Right ventricle myocardium inferior (tissue), 1 donor: Measurements from ENCODE around the gene CATSPER4. TPM values are rescaled to one million over a fixed set of nuclear protein-coding genes. Genes with fewer than 3 reads are reported as not detected.

ENCODE experiments used
- ATAC-seq: fragments of 200-7000 bp; cut with Tn5 transposase; one replicate; pipeline ENCODE4 v1.9.1; 2020; ENCODE audit warnings: mild to moderate bottlenecking, moderate library complexity
- DNase-seq: peaks from one replicate; pipeline ENCODE4 v3.0.0; 2021; ENCODE audit errors: missing footprints
- intact Hi-C: fragments of 100-400 bp; cut with DNase I; formaldehyde crosslinking; loops from one replicate; pipeline ENCODE4 v1.11.0; 2022
- long read RNA-seq: library from polyadenylated mRNA; unstranded; transcript quantifications from one replicate; pipeline ENCODE4 v2.0.0, GENCODE V29; 2021
- total RNA-seq: library from RNA; stranded (reverse); fragmentation: NEBNext Ultra II Directional; extraction: Animal tissue kit (Norgen Biotek cat#: 25700); gene quantifications from one replicate; pipeline ENCODE4 v1.2.1, GENCODE V29; 2021
- donor health status: DM: no; HTN: yes; CAD: no; lungs with severe emphysema.

The CATSPER4 gene
- total RNA-seq = not detected
- long read RNA-seq = 0 reads

DNA sequence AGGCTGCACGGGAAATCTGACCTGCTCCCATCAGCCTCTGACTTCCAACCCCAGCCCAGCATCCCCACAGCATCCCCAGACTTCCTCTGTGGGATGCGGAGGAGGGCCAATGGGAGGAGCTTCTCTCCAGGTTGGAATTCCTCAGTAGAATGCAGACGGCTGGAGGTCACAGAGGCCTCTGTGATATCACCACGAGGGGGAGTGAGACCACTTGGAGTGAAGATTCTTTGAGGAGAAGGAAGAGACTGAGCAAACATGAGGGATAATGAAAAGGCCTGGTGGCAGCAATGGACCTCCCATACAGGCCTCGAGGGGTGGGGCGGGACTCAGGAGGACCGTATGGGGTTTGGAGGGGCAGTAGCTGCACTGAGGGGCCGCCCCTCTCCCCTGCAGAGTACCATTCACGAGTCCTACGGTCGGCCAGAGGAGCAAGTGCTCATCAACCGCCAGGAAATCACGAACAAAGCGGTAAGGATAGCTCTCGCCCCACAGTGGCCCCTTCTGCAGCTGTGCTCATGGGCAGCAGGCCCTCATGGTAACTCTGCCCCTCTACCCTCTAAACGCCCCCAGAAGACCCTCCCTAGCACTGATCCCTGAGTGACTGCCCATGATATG is at the start of gene CATSPER4:
CATSPER4 (plus strand) TSS at position 230 of the 615 bp plus-strand sequence; CDS start at position 256, 26 bp downstream.
- no peak for ATAC-seq

DNA sequence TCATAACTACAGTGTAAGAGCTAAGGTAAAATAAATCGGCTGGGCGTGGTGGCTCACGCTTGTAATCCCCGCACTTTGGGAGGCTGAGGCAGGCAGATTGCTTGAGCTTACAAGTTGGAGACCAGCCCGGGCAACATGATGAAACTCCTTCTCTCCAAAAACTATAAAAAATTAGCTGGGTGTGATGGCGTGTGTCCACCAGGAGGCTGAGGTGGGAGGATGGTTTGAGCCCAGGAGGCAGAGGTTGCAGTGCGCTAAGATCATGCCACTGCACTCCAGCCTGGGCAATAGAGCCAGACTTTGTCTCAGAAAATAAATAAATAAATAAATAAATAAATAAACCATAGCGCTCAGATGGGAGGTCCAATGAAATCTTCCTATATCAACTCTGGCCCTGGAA is 48.2 kb upstream of the CATSPER4 start:
- intact Hi-C loops = no loop called here
- DNase-seq (no peak), ATAC-seq (no peak)

More for the DNA sequence above, at the start of gene CATSPER4:
- no peak for DNase-seq
- intact Hi-C loops = no loop called here

DNA sequence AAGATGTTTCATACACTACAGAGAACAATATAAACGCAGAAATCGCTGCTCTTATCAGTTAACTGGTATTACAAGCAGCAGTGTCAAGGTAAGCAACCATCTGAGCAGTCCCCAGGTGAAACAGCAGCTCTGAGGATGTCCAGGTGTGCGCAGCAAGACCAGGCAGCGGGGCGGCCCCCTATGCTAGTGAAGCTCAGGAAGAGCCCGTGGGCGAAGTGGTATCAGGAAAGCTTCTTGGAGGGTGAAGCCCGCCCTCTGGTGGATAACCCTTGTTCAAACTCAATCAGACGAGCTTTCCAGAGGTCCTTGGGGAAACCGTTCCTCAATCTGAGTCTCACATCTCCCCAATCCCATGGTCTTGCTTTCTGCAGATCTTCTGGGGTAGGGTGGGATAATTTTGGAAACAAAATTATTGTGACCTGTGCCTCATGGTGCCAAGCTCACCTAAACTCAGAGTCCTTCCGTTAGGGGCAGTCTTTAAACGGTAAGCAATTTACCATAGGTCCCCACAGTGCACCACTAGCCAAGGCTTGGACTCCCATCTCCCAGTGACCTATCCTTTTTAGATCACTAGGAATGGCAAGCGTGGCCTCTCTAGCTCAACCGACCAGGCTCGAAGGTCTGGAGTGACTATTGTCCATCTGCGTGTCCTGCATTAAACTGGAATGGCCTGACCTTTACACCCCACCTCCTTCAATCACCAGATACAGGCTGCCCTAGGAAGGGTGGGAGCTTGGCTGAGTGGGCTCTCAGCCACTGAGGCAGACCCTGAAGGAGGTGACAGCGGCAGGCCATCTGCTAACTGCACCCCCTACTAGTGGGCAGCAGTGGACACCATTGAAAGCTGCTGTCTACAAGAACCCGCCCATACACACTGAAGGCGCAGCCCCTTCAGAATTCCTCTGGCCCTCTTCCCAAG is 45.1 kb upstream of the CATSPER4 start:
- DNase-seq = peak; percentile 80
- ATAC-seq = peak; percentile 85
- intact Hi-C loops = loop anchor here (1.0 kb wide), 2 partner anchors 40 to 109 kb away; no protein-coding TSS in a partner anchor

DNA sequence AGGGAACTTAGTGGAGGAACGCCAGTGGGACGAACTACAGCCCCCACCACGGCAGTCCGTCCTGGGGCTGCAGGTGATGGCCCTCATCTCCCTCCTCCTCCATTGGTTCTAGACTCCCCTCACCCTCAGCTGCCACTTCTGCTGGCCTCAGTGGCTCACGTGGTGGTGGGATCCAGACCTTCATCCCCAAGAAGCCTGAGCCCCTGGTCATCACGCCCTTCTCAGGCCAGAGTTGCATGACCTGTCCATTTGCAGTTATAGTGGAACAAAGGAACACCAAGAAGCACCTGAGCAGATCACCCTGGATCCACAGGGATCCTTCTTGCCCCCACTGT is 44.5 kb upstream of the CATSPER4 start:
- intact Hi-C loops = loop anchor here (1.0 kb wide), 2 partner anchors 41 to 110 kb away; no protein-coding TSS in a partner anchor
- ATAC-seq (no peak), DNase-seq (no peak)

DNA sequence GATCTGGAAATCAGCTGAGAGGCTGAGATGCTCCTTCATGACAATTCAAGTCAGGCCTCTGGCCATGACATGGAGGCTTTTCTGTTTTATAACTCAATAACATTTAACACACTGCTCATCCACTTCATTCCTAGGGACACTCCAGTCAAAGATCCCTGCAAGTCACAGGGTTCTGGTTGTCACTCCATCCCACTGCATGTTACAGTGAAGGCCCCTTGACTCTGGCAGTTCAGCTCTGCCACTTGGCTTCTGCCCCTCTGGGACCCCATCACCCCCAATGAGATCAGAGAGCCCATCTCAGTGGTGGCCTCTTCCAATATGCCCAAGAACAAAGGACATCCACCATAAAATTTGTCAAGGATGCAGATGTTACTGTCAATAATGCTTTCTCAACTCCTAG is 41.5 kb upstream of the CATSPER4 start:
- ATAC-seq (no peak), DNase-seq (no peak)
- intact Hi-C loops = no loop called here

DNA sequence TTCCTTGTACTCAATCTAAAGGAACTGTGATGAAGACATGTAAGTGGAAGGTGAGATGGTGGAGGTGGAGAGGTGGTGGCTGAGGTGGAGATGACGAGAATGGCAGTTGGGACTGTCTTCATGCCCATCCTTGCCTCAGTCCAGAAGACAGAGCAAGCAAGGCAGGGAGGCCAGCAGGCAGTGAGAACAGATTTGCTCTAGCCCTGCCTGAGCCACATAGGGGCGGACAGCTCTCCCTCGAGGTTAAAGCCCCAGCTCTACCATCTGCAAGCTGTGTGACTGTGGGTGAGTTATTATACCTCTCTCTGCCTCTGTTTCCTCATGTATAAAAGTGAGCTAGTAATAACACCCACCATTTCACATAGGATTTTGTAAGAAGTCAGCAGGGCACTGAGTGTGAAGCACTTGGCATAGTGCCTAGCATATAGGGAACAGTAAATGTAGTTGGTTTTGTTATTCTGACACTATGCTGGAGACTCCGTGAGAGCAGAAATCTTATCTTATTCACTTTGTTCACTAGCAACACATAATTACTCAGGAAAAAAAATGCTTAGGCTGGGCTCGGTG is 36.4 kb upstream of the CATSPER4 start:
- DNase-seq = no peak
- ATAC-seq = no peak
- intact Hi-C loops = no loop called here

DNA sequence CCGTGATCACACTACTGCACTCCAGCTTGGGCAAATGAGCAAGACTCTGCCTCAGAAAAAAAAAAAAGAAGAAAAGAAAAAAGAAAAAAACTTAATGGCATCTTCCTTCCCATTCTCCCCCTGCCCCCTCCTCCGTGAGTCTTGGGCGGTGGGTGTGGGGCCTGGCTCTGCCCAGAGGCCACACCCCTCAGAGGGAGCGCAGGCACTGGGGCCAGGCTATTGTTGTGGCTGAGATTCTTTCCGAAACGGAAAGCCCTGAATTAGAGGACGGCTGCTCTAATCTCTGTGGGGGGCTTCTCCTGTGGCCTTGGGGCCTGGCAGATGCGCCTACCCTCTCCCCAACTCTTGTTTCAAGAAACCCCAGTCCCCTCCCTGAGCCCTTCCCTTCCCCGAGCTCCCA is 35.7 kb upstream of the CATSPER4 start:
- DNase-seq (no peak), ATAC-seq (no peak)
- intact Hi-C loops = no loop called here

DNA sequence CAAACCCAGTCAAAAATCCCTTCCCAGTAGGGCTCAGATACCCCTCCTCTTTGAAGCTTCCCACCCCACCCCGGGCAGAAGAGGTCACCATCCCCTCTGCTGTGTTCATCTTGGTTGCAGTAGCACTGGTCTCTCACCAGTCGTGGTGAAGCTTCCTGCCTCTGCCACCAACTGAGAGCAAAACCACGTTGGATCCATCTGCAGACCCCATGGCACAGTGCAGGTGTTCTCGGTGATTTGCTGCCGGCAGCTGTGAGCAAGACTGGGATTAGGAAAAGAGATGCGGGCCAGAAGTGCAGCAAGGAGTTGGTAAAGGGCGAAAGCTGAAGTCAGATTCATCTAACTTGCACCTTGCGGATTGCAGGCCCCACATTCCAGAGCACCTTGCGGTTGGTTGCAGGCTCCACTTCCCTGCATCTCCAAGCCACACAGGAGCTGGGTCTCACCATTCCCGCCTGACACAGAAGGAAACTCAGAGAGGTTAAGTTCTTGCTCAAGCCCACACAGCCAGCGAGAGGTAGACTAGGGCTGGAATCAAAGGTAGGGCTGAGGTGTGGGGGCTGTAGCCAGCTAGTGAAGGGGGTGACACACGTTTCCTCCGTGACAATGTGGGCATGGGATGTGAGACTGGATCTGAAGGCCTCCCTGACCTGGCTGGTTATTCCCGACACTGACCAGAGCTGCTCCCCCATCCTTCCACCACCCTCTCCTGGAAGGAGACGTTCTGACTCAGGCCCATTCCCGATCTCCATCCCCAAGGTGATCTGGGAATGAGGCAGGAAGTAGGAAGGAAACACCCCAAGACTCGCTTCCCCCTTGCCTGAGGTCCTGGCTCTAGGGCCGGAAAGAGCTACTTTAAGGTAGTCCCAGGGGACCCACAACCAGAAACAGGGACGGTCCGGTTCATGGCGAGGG is 34.8 kb upstream of the CATSPER4 start:
- intact Hi-C loops = no loop called here

DNA sequence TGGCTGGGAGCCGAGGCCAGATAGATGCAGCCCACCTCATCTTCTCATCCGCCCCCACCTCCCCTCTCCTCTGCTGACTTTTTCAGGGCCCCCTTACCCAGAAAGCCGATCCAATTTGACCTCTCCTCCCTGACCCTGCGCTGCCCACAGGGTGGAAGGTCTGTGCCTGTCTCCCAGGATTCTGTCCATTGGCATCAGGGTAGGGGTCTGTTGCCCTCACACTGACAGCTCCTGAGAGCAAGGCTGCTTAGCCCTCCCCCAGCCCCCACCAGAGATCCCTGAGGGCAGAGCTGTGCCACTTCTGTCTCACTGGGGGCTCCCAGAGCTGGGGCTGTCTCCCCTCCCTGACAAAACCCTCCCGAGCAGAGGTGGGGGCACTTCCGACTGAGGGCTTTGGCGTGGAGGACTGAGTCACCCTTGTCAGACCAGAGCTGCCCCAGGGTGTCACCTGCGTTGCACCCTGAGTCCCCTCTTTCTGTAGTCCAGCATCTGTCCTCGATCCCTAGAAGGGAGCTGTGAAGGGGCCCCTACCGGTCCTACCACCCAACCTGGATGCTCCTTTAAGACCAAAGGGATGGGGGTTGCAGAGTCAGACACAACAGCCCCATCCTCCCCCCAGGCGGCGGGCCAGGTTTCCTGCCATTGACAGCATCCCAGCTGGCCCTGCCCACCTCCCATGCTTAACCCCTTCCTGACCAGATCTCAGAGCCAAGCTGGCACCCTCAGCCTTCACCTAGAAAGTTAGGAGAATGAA is 33.9 kb upstream of the CATSPER4 start:
- peak; percentile 79 for DNase-seq
- intact Hi-C loops = no loop called here
- no peak for ATAC-seq

More for the DNA sequence above, 34.8 kb upstream of the CATSPER4 start:
- ATAC-seq = no peak
- DNase-seq = no peak

DNA sequence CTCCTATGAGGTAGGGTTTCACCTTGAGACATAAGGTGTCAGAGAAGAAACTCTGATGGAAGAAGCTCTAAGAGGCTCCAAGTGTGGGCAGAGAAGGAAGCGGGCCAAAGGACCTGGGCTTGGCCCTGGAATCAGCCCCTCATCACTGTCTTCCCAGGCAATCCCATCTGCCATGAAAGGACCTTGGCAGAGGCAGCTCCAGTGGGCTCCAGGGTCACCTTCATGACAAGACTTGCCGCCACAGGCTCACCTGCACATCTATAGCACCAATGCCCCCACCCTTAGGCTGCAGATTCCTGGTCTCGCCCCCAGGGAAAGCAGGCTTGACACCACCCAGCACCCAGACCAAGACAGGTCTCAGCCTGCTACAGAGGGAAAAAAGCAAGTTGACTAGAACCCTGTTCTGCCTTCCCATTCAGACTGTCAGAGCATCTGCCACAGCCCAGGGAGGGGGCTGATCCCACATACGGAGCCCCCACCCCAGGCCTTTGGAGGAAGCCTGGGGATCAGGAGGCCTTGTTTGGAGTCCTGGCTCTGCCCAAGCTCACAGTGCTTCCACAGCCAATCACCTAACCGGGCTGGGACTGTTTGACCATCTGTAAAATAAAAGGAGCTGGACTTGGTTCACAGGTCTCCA is 32.0 kb upstream of the CATSPER4 start:
- ATAC-seq = no peak
- DNase-seq = no peak
- intact Hi-C loops = loop anchor here (2.0 kb wide), 1 partner anchor 122 kb away; no protein-coding TSS in a partner anchor

DNA sequence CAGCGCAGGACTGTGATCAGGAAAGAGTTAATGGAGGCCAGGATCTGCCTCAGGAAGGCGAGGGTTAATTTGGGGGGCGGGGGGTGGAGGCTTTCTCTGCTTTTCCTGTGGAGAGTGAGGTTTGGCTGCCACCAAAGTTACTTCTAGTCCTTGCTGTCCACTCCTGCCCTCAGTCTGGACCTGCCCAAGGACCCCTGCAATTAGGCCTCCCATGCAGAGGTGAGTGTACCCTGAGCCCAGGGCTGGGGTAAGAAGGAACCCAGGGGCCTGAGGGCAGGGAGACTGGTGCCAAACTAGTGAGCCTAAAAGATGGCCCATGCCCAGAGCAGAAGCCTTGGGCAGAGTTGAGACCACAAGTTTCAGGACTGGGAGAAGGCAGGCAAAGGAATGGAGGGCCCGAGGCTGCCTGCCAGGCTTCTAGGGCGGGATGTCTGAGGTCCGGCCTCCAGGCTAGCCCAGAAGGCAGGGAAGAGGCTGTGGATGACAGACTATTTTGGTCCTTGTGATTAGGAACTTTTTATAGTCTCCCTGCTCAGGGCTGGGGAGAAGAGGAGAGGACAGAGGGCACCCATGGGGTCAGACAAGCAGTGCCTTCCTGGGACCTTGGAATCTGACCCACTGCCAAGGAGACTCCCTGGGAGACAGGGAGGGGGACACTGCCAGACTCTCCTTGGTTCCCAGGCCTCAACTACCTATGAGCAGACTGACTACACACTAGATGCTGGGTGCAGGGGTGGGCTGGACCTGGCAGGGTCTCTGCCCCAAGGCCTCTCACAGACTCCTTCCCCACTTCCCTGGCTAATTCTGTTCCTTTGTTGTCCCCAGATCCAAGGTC is 31.3 kb upstream of the CATSPER4 start, which contains the start of gene FAM110D:
FAM110D (plus strand) TSS at position 172 of the 835 bp plus-strand sequence. CDS start 2,213 bp downstream, outside the sequence.
- DNase-seq = no peak
- ATAC-seq = peak; percentile 74
- intact Hi-C loops = loop anchor here (2.0 kb wide), 1 partner anchor 122 kb away; no protein-coding TSS in a partner anchor

DNA sequence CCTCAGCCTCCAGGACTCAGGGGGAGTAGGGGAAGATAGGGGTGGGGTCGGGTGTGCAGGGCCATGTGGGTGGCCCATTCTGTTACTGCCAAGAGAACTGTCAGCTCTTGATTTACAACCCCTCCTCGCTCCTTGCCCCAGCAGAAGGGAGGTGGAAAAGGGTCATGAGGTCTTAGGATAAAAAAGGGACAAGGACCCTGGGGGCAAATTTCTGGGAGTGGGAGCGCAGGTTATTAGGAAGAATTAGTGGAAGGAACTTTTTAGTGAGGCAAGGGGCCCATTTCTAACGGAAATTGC is 30.7 kb upstream of the CATSPER4 start:
- ATAC-seq (no peak), DNase-seq (no peak)
- intact Hi-C loops = loop anchor here (2.0 kb wide), 1 partner anchor 123 kb away; no protein-coding TSS in a partner anchor

DNA sequence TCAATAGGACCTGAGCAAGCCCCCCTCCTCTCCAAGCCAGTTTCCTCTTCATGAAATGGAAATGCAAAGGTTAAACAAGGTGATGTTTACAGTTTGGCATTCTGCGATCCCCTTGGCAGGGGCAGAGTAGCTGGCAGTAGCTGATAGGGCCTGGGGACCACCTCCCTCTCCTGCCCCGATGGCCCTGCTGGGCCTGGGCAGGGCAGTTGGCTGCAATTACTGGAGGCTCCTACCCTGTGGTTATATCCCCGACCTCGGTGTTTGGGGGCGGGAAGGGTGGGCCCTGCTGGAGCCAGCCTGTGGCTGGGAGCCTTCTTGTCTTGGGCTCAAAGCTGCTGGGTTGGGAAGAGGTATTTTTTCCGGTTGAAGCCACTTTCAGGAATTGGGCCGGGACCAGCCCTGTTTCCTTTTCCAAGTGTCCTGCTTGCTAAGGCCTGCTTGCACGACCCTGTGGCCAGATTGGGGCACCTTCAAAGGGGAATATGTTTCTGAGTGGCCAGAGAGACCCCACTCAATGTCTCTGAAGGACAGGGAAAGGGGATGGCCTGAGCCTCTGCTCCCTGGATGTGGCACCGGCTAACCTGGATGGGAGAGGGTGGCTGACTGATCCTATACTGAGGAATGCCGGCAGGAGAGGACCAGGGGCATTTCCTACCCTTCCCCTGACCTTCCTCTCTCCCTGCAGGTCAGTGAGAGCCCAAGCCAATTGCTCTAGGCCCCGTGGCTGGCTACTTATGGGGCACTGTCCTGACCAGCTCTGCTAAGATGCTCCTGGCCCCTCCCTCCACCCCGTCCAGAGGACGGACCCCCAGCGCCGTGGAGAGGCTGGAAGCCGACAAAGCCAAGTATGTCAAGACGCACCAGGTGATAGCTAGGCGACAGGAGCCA is 29.6 kb upstream of the CATSPER4 start:
- ATAC-seq = no peak
- no peak for DNase-seq
- intact Hi-C loops = no loop called here

DNA sequence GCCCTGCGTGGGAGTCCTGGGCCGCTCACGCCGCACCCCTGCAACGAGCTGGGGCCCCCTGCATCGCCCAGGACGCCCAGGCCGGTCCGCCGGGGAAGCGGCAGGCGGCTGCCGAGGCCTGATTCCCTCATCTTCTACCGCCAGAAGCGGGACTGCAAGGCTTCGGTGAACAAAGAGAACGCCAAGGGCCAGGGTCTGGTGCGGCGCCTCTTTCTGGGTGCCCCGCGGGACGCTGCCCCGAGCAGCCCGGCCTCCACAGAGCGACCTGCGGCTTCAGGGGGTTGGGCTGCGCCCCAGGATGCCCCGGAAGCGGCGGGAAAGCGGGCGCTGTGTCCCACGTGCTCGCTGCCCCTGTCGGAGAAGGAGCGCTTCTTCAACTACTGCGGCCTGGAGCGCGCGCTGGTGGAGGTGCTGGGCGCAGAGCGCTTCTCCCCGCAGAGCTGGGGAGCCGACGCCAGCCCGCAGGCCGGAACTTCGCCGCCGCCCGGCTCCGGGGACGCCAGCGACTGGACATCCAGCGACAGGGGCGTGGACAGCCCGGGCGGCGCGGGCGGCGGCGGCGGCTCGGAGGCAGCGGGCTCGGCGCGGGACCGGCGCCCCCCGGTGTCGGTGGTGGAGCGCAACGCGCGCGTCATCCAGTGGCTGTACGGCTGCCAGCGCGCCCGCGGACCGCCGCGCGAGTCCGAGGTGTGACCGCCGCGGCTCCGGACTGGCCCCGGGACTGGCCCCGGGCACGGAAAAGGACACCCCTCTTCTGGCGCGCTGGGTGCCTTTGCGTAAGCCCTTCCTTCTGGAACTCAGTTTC is 28.8 kb upstream of the CATSPER4 start:
- peak; percentile 67 for ATAC-seq
- DNase-seq = peak; percentile 83
- intact Hi-C loops = no loop called here

DNA sequence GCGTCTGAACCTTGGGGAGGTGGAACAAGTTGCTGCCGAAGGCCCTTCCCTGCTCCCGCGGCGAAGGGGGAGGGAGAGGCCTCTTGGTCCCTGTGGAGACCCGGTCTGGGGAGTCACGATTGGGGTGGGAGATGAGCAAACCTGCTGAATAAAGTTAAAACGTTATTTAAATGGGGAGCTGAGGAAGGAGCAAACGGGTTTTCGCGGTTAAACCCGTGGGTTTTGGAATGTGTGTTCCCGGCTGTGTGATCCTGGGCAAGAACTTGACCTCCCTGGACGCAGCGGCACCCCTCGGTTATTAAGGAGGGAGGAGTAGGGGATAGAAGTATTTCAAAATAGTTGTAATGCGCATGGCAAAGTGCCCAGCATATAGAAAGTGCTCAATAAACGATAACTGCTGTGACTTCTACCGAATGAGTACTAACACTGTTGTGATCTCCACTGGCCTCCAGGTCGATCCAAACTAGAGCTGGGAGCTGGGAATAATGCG is 28.1 kb upstream of the CATSPER4 start:
- ATAC-seq (no peak), DNase-seq (peak; percentile 20)
- intact Hi-C loops = no loop called here
